Hepatocyte (in vitro differentiated cells): ENCODE data around the gene ANOS1. TPM values are rescaled to one million over a fixed set of nuclear protein-coding genes. Genes with fewer than 3 reads are reported as not detected.

ENCODE experiments used
- DNase-seq: peaks from one replicate; pipeline ENCODE4 v3.0.0-alpha.2; 2016; ENCODE audit warnings: low spot score
- H2AFZ ChIP-seq: fragments of 200-600 bp; sonication (generic); 2 replicates; pipeline ENCODE4 v1.6.0; 2016; ENCODE audit warnings: antibody characterized with exemption, mild to moderate bottlenecking
- H3K27ac ChIP-seq: fragments of 200-600 bp; sonication (generic); 2 replicates; pipeline ENCODE4 v1.5.1; 2016; ENCODE audit warnings: mild to moderate bottlenecking
- H3K27me3 ChIP-seq: fragments of 200-600 bp; sonication (generic); 2 replicates; pipeline ENCODE4 v1.6.1; 2016
- H3K36me3 ChIP-seq: fragments of 200-600 bp; sonication (generic); replicated peaks from 2 replicates; pipeline ENCODE4 v1.5.1; 2016; ENCODE audit warnings: low read depth; ENCODE audit not compliant: insufficient read depth
- H3K4me1 ChIP-seq: fragments of 200-600 bp; sonication (generic); 2 replicates; pipeline ENCODE4 v1.5.1; 2016; ENCODE audit warnings: mild to moderate bottlenecking, moderate library complexity; ENCODE audit not compliant: insufficient read depth
- H3K4me2 ChIP-seq: fragments of 200-600 bp; sonication (generic); 2 replicates; pipeline ENCODE4 v1.6.0; 2016
- H3K4me3 ChIP-seq: fragments of 200-600 bp; sonication (generic); 2 replicates; pipeline ENCODE4 v1.5.1; 2016; ENCODE audit warnings: mild to moderate bottlenecking
- H3K79me2 ChIP-seq: fragments of 200-600 bp; sonication (generic); 2 replicates; pipeline ENCODE4 v1.6.0; 2017; ENCODE audit warnings: mild to moderate bottlenecking
- H3K9me2 ChIP-seq: fragments of 200-600 bp; sonication (generic); replicated peaks from 2 replicates; pipeline ENCODE4 v1.6.0; 2017; ENCODE audit warnings: mild to moderate bottlenecking; ENCODE audit not compliant: insufficient read depth
- H3K9me3 ChIP-seq: fragments of 200-600 bp; sonication (generic); 2 replicates; pipeline ENCODE4 v1.5.1; 2016; ENCODE audit warnings: low read depth, mild to moderate bottlenecking
- H4K20me1 ChIP-seq: fragments of 200-600 bp; sonication (generic); 2 replicates; pipeline ENCODE4 v1.6.0; 2016; ENCODE audit warnings: mild to moderate bottlenecking; ENCODE audit not compliant: insufficient read depth, poor library complexity, severe bottlenecking
- CTCF ChIP-seq: fragments of 200-600 bp; sonication (generic); IDR thresholded peaks from 2 replicates; pipeline ENCODE4 v1.5.1; 2016; ENCODE audit warnings: antibody characterized with exemption, mild to moderate bottlenecking; ENCODE audit not compliant: poor library complexity
- EZH2 ChIP-seq: fragments of 200-600 bp; sonication (generic); IDR thresholded peaks from 2 replicates; pipeline ENCODE4 v1.6.1; 2016; ENCODE audit warnings: antibody characterized with exemption, mild to moderate bottlenecking, borderline replicate concordance
- EZH2phosphoT487 ChIP-seq: fragments of 200-600 bp; sonication (generic); IDR thresholded peaks from one replicate; pipeline ENCODE4 v1.6.1; 2018; ENCODE audit warnings: antibody characterized with exemption, mild to moderate bottlenecking, low read depth, moderate library complexity; ENCODE audit not compliant: unreplicated experiment, severe bottlenecking
- WGBS: methylation state at CpG from one replicate; pipeline ENCODE4 v1.1.6; 2016; ENCODE audit warnings: low lambda C conversion rate; ENCODE audit errors: missing lambda C conversion rate; 5-methylcytosine and 5-hydroxymethylcytosine counted together
- polyA plus RNA-seq: library from polyadenylated mRNA; unstranded; fragments of >200 nt; fragmentation: Nextera tagmentation; extraction: Ambion mirVana; gene quantifications from 2 replicates; pipeline ENCODE4 v1.2.1, GENCODE V29; 2016
- total RNA-seq: library from RNA; depleted of rRNA; stranded (reverse); fragments of >200 nt; gene quantifications from 2 replicates; pipeline ENCODE4 v1.2.3, GENCODE V29; 2014

The ANOS1 gene
- total and polyA plus RNA-seq, 2 experiments from 2014 or later: 3.1 to 6.4 TPM

- no peaks in the 10 kb centered on the region for H4K20me1 ChIP-seq
- no peak overlapping the region for H3K4me2 ChIP-seq
- H3K79me2 ChIP-seq: no peaks in the 10 kb centered on the region
- H3K9me2 ChIP-seq: no peaks in the 10 kb centered on the region
- DNase-seq: no peak
- no peaks in the 10 kb centered on the region for H3K27me3 ChIP-seq
- 61% methylated on average over 2 of the region's 2 CpGs for WGBS
- H2AFZ ChIP-seq: no peak overlapping the region
- H3K9me3 ChIP-seq: no peaks in the 10 kb centered on the region
- H3K36me3 ChIP-seq: no peaks in the 10 kb centered on the region
- no peaks in the 10 kb centered on the region for H3K4me1 ChIP-seq
- no peak for TF ChIP-seq CTCF
- no peak overlapping the region for H3K4me3 ChIP-seq
- no peak overlapping the region for H3K27ac ChIP-seq
These were observed 20.5 kb downstream of the ANOS1 start for GRCh38 chrX:8711401-8711800.

- 64% methylated on average over 2 of the region's 2 CpGs for WGBS
These were observed 27.8 kb downstream of the ANOS1 start for GRCh38 chrX:8704184-8704583.

GRCh38 chrX:8692871-8693270, 39.1 kb downstream of the ANOS1 start:
- DNase-seq: no peak
- H3K36me3 ChIP-seq: no peaks in the 10 kb centered on the region
- no peak overlapping the region for H2AFZ ChIP-seq
- no peak overlapping the region for H3K4me3 ChIP-seq
- no peaks in the 10 kb centered on the region for H3K79me2 ChIP-seq
- H3K9me2 ChIP-seq: no peaks in the 10 kb centered on the region
- H3K27me3 ChIP-seq: no peaks in the 10 kb centered on the region
- no peaks in the 10 kb centered on the region for H3K4me1 ChIP-seq
- no peak overlapping the region for H3K4me2 ChIP-seq
- H4K20me1 ChIP-seq: no peaks in the 10 kb centered on the region
- no peak for TF ChIP-seq EZH2phosphoT487
- TF ChIP-seq EZH2: no peak
- TF ChIP-seq CTCF: no peak
- no peaks in the 10 kb centered on the region for H3K9me3 ChIP-seq
- H3K27ac ChIP-seq: no peak overlapping the region
- WGBS: 90% methylated on average over 1 of the region's 1 CpG

More at GRCh38 chrX:8704184-8704583, 27.8 kb downstream of the ANOS1 start:
- no peak overlapping the region for H3K4me2 ChIP-seq
- H2AFZ ChIP-seq: no peak overlapping the region
- H3K4me3 ChIP-seq: no peak overlapping the region
- DNase-seq: no peak
- no peaks in the 10 kb centered on the region for H3K4me1 ChIP-seq
- no peak overlapping the region for H3K27ac ChIP-seq
- no peaks in the 10 kb centered on the region for H3K9me3 ChIP-seq
- H3K79me2 ChIP-seq: no peaks in the 10 kb centered on the region
- no peaks in the 10 kb centered on the region for H3K9me2 ChIP-seq
- no peaks in the 10 kb centered on the region for H4K20me1 ChIP-seq
- no peaks in the 10 kb centered on the region for H3K27me3 ChIP-seq
- TF ChIP-seq EZH2phosphoT487 (no peak), CTCF (no peak), EZH2 (no peak)
- no peaks in the 10 kb centered on the region for H3K36me3 ChIP-seq

GRCh38 chrX:8689473-8689872, 42.5 kb downstream of the ANOS1 start:
- H3K36me3 ChIP-seq: no peaks in the 10 kb centered on the region
- no peak overlapping the region for H3K27ac ChIP-seq
- no peak overlapping the region for H3K4me3 ChIP-seq
- no peak overlapping the region for H3K4me2 ChIP-seq
- no peak overlapping the region for H2AFZ ChIP-seq
- H3K4me1 ChIP-seq: no peaks in the 10 kb centered on the region
- H3K9me2 ChIP-seq: no peaks in the 10 kb centered on the region
- H3K9me3 ChIP-seq: no peaks in the 10 kb centered on the region
- DNase-seq: no peak
- H3K27me3 ChIP-seq: no peaks in the 10 kb centered on the region
- 85% methylated on average over 3 of the region's 3 CpGs for WGBS
- H3K79me2 ChIP-seq: no peaks in the 10 kb centered on the region
- no peaks in the 10 kb centered on the region for H4K20me1 ChIP-seq
- TF ChIP-seq EZH2phosphoT487 (no peak), EZH2 (no peak), CTCF (no peak)
